ENCODE data around the gene ZNF274. TPM values are rescaled to one million over a fixed set of nuclear protein-coding genes. Genes with fewer than 3 reads are reported as not detected.

The ZNF274 gene
- total and polyA plus RNA-seq, 10 donors, result 17.5 to 53.4 (median 34.6) TPM

GRCh38 chr19:58228585-58229254 is 45.9 kb downstream of the ZNF274 start, which contains the start of gene ZNF544:
Gene ZNF544 (plus strand): TSS chr19:58228914. CDS start chr19:58244024, 15,110 bp downstream.
- H3K9me3 ChIP-seq, result peaks cover 3 to 87% (median 78%) of the 10 kb centered on the region in 8 donors
- H3K27ac ChIP-seq, result peak within 1 kb of the TSS; percentile 72 to 88 (median 85)
- no peaks in the 10 kb centered on the region for H3K27me3 ChIP-seq (replicated peaks in 1 of 7)
- TF ChIP-seq POLR2A (IDR thresholded peaks at IDR 0.05), result no peak
- peak; percentile 81 to 87 (median 86) for TF ChIP-seq POLR2AphosphoS5 (IDR thresholded peaks at IDR 0.05)
- peak in 3 of 11 experiments; percentile 11 to 28 (median 28) for TF ChIP-seq CTCF (IDR thresholded peaks at IDR 0.05 in 8 of 11, conservative IDR thresholded peaks at IDR 0.05 in 3 of 11)
- intact Hi-C loops (cut with DNase I; ENCODE audit: low total_unique reads), result no loop called here
- peaks cover 8 to 26% (median 16%) of the 10 kb centered on the region in 6 donors for H3K4me1 ChIP-seq
- peak within 1 kb of the TSS; percentile 65 to 89 (median 80) for H3K4me3 ChIP-seq
- DNase-seq, result peak; percentile 92
- 0 to 2% (median 1%) methylated on average over 14 to 62 of the region's 62 CpGs for WGBS, 5 donors
- peaks cover 12 to 45% (median 41%) of the 10 kb centered on the region in 6 donors for H3K36me3 ChIP-seq

GRCh38 chr19:58229255-58229639 is 46.4 kb downstream of the ZNF274 start:
- Histone ChIP-seq H3K27me3 (replicated peaks in 1 of 7) (no peaks in the 10 kb centered on the region), H3K4me3 (peak overlapping the region; percentile 65 to 89 (median 80)), H3K27ac (peak overlapping the region in 7 of 8 donors; percentile 72 to 88 (median 85)), H3K4me1 (peaks cover 8 to 26% (median 16%) of the 10 kb centered on the region in 6 donors), H3K9me3 (peaks cover 3 to 87% (median 78%) of the 10 kb centered on the region in 8 donors), H3K36me3 (peaks cover 12 to 50% (median 46%) of the 10 kb centered on the region in 6 donors)
- DNase-seq, result no peak
- intact Hi-C loops (cut with DNase I; ENCODE audit: low total_unique reads), result no loop called here
- WGBS, 5 donors, result 27 to 44% (median 30%) methylated on average over 7 to 13 of the region's 13 CpGs
- TF ChIP-seq CTCF (IDR thresholded peaks at IDR 0.05 in 8 of 11, conservative IDR thresholded peaks at IDR 0.05 in 3 of 11) (peak in 2 of 11 experiments; percentile 3 to 8), POLR2AphosphoS5 (IDR thresholded peaks at IDR 0.05) (no peak)

- no peak for TF ChIP-seq POLR2A (IDR thresholded peaks at IDR 0.05)
- TF ChIP-seq CTCF (IDR thresholded peaks at IDR 0.05 in 8 of 11, conservative IDR thresholded peaks at IDR 0.05 in 3 of 11), result no peak
- TF ChIP-seq POLR2AphosphoS5 (IDR thresholded peaks at IDR 0.05), result no peak
- DNase-seq, result no peak
- no peaks in the 10 kb centered on the region for H3K4me1 ChIP-seq
These were observed 54.5 kb downstream of the ZNF274 start for GRCh38 chr19:58237324-58237723.

GRCh38 chr19:58243351-58243750 is 60.5 kb downstream of the ZNF274 start:
- peaks cover 46 to 100% (median 93%) of the 10 kb centered on the region in 6 donors for H3K36me3 ChIP-seq
- H3K4me1 ChIP-seq, result no peaks in the 10 kb centered on the region
- H3K27me3 ChIP-seq (replicated peaks in 1 of 7), result no peaks in the 10 kb centered on the region
- no peak overlapping the region for H3K27ac ChIP-seq
- 96 to 98% (median 98%) methylated on average over 6 of the region's 6 CpGs for WGBS, 5 donors
- intact Hi-C loops (cut with DNase I; ENCODE audit: low total_unique reads), result no loop called here
- no peak for DNase-seq
- TF ChIP-seq POLR2A (IDR thresholded peaks at IDR 0.05) (no peak), CTCF (IDR thresholded peaks at IDR 0.05 in 8 of 11, conservative IDR thresholded peaks at IDR 0.05 in 3 of 11) (no peak), POLR2AphosphoS5 (IDR thresholded peaks at IDR 0.05) (no peak)
- peaks cover 46 to 100% (median 100%) of the 10 kb centered on the region in 8 donors for H3K9me3 ChIP-seq
- no peak overlapping the region for H3K4me3 ChIP-seq

More at GRCh38 chr19:58237324-58237723, 54.5 kb downstream of the ZNF274 start:
- H3K9me3 ChIP-seq, result peaks cover 25 to 100% (median 100%) of the 10 kb centered on the region in 8 donors
- peak overlapping the region in 1 of 8 donors; percentile 2 for H3K4me3 ChIP-seq
- intact Hi-C loops (cut with DNase I; ENCODE audit: low total_unique reads), result no loop called here
- WGBS, 5 donors, result 95 to 99% (median 98%) methylated on average over 10 of the region's 10 CpGs
- no peak overlapping the region for H3K27ac ChIP-seq
- peaks cover 24 to 100% (median 90%) of the 10 kb centered on the region in 6 donors for H3K36me3 ChIP-seq
- no peaks in the 10 kb centered on the region for H3K27me3 ChIP-seq (replicated peaks in 1 of 7)
